C4-2B (cell line): ENCODE results near the gene PLCZ1.

Source experiments
- CTCF ChIP-seq: fragments of 450-650 bp; conservative IDR thresholded peaks from 2 replicates; pipeline ENCODE4 v1.5.1; 2017; ENCODE audit warnings: mild to moderate bottlenecking
- ZFX ChIP-seq: fragments of 450-650 bp; IDR thresholded peaks from 2 replicates; pipeline ENCODE4 v1.6.1; 2017

DNA sequence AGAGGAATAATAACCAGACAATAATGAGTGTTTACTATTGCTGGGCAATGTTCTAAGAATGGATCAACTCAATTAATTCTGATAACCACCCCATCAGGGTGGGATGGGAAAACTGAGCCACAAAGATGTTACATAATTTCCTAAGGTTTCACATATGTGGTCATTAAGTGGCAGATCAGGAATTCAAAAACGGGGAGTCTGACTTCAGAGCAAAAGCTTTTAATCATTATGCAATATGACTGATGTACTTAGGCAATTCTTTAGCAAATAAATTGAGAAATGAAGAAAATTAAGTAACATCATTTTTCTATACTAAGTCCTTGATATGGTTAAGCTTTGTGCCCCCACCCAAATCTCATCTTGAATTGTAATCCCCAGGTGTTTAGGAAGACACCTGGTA, 53.4 kb downstream of the PLCZ1 start:
- TF ChIP-seq ZFX (no peak), CTCF (no peak)
